ENCODE measurements around the gene RFPL1. TPM values are rescaled to one million over a fixed set of nuclear protein-coding genes. Genes with fewer than 3 reads are reported as not detected.

Gene RFPL1
- total and polyA plus RNA-seq, 2 of the 13 experiments (the other 11 are each of a cell fraction or from before 2014, with no cell fraction given) = not detected

DNA sequence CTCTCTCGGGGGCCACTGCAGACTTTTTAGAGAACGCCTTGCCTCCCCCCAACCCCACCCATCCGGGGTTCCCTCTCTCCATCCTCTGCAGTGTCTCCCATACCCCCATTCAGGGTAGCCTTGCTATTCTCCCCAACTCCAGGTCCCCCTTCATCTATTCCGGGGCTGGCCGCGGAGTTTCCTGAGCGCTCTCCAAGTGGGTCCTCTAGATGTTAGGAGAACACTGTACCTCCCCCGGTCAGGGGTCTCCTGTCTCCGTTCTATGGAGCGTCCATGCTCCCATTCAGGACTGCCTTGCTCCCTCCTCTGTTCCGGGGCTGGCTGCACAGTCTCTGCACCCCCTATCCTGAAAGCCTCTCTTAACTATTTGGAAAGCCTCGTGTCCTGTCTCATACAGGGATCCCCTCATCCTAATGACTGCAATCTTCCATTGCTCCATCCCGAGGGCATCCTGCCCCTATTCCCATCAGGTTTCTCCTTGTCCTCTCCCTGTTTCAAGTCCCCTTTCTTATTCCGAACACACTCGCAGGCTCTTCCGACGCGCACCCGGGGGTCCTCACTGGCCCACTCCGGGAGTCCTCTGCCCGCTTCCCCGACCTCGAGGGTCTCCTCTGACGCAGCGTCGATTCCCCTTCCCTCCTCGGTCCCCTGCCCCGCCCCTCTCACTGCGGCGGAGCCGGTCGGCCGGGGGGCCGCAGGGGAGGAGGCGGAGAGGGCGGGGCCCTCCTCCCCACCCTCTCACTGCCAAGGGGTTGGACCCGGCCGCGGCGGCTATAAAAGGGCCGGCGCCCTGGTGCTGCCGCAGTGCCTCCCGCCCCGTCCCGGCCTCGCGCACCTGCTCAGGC is 41.3 kb downstream of the RFPL1 start, which contains the start of gene NEFH (continued):
- TF ChIP-seq ETV6 (CRISPR knock-in tag; conservative IDR thresholded peaks at IDR 0.05) (no peak), JUND (CRISPR knock-in tag; IDR thresholded peaks at IDR 0.05) (no peak), THAP11 (CRISPR knock-in tag; IDR thresholded peaks at IDR 0.05) (no peak), NFRKB (IDR thresholded peaks at IDR 0.05) (no peak), DNMT1 (CRISPR knock-in tag; IDR thresholded peaks at IDR 0.05) (no peak)
- TF ChIP-seq, protein P1, sequence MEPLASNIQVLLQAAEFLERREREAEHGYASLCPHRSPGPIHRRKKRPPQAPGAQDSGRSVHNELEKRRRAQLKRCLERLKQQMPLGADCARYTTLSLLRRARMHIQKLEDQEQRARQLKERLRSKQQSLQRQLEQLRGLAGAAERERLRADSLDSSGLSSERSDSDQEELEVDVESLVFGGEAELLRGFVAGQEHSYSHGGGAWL (CRISPR knock-in tag; IDR thresholded peaks at IDR 0.05) = no peak

DNA sequence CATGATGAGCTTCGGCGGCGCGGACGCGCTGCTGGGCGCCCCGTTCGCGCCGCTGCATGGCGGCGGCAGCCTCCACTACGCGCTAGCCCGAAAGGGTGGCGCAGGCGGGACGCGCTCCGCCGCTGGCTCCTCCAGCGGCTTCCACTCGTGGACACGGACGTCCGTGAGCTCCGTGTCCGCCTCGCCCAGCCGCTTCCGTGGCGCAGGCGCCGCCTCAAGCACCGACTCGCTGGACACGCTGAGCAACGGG is 41.8 kb downstream of the RFPL1 start:
- intact Hi-C loops (cut with micrococcal nuclease; ENCODE audit: unreplicated experiment) = no loop called here
- CTCF ChIA-PET (ENCODE audit: low intra/inter-chr PET ratio, low total read pairs) = interaction anchor here (0.6 kb wide), 1 partner anchor 36 kb away, joined by 3 read pairs; no protein-coding TSS in a partner anchor
- WGBS (ENCODE audit: low lambda C conversion rate) = 69% methylated on average over 33 of the region's 39 CpGs
- no TSS peak for BruUV-seq (replicated peaks)
- Histone ChIP-seq H3K9me3 (ENCODE audit: low read length) (no peaks in the 10 kb centered on the region), H2AFZ (ENCODE audit: low read length) (no peak overlapping the region), H4K20me1 (ENCODE audit: insufficient read depth, low read length) (peaks cover 7% of the 10 kb centered on the region; the same call in 1 of the 2 replicates), H3K9ac (ENCODE audit: insufficient read depth, low read depth, low read length) (no peak overlapping the region), H3K4me1 (ENCODE audit: insufficient read depth, low read length) (peaks cover 13% of the 10 kb centered on the region; the same call in 1 of the 2 replicates), H3K4me2 (ENCODE audit: low read depth, low read length) (no peak overlapping the region), H3K79me2 (ENCODE audit: insufficient read depth, low read length) (no peaks in the 10 kb centered on the region), H3K27me3 (ENCODE audit: control insufficient read depth in 1 of 2, insufficient read depth in 2 of 2, low read length in 2 of 2) (peaks cover 10 to 45% of the 10 kb centered on the region in 2 experiments), H3K27ac (ENCODE audit: extremely low read length, insufficient read depth, low read length) (no peak overlapping the region), H3K36me3 (replicated peaks in 1 of 2; ENCODE audit: control insufficient read depth in 1 of 2, insufficient read depth in 2 of 2, low read length in 2 of 2) (no peaks in the 10 kb centered on the region), H3K4me3 (replicated peaks in 1 of 3; ENCODE audit: insufficient read depth in 1 of 3, low read depth in 2 of 3, low read length in 3 of 3) (no peak overlapping the region)
- in situ Hi-C loops (cut with HindIII; ENCODE audit: extremely low pct_ligation_motif_present, low pct_unique_long_range_greater_than_20kb) = no loop called here
- no peak for ATAC-seq
- FAIRE-seq = no peak
- POLR2A ChIA-PET = no interaction called here
- DNase-seq (ENCODE audit: low spot score) = no peak
- TF ChIP-seq, protein P2, sequence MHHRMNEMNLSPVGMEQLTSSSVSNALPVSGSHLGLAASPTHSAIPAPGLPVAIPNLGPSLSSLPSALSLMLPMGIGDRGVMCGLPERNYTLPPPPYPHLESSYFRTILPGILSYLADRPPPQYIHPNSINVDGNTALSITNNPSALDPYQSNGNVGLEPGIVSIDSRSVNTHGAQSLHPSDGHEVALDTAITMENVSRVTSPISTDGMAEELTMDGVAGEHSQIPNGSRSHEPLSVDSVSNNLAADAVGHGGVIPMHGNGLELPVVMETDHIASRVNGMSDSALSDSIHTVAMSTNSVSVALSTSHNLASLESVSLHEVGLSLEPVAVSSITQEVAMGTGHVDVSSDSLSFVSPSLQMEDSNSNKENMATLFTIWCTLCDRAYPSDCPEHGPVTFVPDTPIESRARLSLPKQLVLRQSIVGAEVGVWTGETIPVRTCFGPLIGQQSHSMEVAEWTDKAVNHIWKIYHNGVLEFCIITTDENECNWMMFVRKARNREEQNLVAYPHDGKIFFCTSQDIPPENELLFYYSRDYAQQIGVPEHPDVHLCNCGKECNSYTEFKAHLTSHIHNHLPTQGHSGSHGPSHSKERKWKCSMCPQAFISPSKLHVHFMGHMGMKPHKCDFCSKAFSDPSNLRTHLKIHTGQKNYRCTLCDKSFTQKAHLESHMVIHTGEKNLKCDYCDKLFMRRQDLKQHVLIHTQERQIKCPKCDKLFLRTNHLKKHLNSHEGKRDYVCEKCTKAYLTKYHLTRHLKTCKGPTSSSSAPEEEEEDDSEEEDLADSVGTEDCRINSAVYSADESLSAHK (CRISPR knock-in tag; IDR thresholded peaks at IDR 0.05; ENCODE audit: borderline replicate concordance) = no peak
- TF ChIP-seq, protein P3, sequence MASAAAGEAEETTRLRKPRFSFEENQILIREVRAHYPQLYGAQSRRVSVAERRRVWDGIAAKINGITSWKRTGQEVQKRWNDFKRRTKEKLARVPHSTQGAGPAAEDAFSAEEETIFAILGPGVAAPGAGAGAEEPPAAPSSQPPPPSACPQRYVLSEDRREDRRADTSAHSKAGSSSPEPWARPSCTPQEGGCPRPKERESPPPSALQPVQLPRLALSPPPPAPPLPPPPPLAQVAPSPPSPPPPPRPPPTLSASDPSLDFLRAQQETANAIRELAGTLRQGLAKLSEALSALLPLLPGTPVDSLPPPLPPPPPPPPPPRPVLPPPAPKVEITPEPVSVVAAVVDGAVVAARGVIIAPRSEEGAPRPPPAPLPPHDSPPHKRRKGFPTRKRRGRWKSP (CRISPR knock-in tag; IDR thresholded peaks at IDR 0.05) = no peak
- TF ChIP-seq TEAD3 (CRISPR knock-in tag; optimal IDR thresholded peaks at IDR 0.05; ENCODE audit: borderline replicate concordance) = no peak
- no peak for TF ChIP-seq RELA (CRISPR knock-in tag; IDR thresholded peaks at IDR 0.05)
- no peak for TF ChIP-seq ZNF713 (CRISPR knock-in tag; IDR thresholded peaks at IDR 0.05)
- TF ChIP-seq FIP1L1 (IDR thresholded peaks at IDR 0.05; ENCODE audit: borderline replicate concordance, insufficient read depth, low read depth, low read length) = no peak
- TF ChIP-seq, protein P4, sequence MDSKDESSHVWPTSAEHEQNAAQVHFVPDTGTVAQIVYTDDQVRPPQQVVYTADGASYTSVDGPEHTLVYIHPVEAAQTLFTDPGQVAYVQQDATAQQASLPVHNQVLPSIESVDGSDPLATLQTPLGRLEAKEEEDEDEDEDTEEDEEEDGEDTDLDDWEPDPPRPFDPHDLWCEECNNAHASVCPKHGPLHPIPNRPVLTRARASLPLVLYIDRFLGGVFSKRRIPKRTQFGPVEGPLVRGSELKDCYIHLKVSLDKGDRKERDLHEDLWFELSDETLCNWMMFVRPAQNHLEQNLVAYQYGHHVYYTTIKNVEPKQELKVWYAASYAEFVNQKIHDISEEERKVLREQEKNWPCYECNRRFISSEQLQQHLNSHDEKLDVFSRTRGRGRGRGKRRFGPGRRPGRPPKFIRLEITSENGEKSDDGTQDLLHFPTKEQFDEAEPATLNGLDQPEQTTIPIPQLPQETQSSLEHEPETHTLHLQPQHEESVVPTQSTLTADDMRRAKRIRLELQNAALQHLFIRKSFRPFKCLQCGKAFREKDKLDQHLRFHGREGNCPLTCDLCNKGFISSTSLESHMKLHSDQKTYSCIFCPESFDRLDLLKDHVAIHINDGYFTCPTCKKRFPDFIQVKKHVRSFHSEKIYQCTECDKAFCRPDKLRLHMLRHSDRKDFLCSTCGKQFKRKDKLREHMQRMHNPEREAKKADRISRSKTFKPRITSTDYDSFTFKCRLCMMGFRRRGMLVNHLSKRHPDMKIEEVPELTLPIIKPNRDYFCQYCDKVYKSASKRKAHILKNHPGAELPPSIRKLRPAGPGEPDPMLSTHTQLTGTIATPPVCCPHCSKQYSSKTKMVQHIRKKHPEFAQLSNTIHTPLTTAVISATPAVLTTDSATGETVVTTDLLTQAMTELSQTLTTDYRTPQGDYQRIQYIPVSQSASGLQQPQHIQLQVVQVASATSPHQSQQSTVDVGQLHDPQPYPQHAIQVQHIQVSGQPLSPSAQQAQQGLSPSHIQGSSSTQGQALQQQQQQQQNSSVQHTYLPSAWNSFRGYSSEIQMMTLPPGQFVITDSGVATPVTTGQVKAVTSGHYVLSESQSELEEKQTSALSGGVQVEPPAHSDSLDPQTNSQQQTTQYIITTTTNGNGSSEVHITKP (CRISPR knock-in tag; IDR thresholded peaks at IDR 0.05; ENCODE audit: low read depth) = no peak
- TF ChIP-seq ARNT2 (CRISPR knock-in tag; IDR thresholded peaks at IDR 0.05; ENCODE audit: low read depth) = no peak
- TF ChIP-seq ZFP90 (CRISPR knock-in tag; IDR thresholded peaks at IDR 0.05; ENCODE audit: borderline replicate concordance) = no peak
- TF ChIP-seq MIXL1 (CRISPR knock-in tag; IDR thresholded peaks at IDR 0.05) = no peak
